Pancreas (tissue), 10 donors: ENCODE results near the gene SMOC1. TPM values are rescaled to one million over a fixed set of nuclear protein-coding genes. Genes with fewer than 3 reads are reported as not detected.

Experiments used
- ATAC-seq, 4 donors: fragments of 200-7000 bp; cut with Tn5 transposase; one replicate each; pipeline versions ENCODE4 v1.8.0 to v1.9.1; 2020; ENCODE audit warnings: mild to moderate bottlenecking in 4 of 4, moderate library complexity in 4 of 4
- DNase-seq, 6 donors: peaks; one replicate each; pipeline ENCODE4 v3.0.0-alpha.2; 2020
- FAIRE-seq: peaks from 2 replicates; lab custom pipeline; 2012; peaks lifted over from hg19 to GRCh38; lab: Jason Lieb, UNC
- H3K27ac ChIP-seq, 4 donors: fragments of 200-600 bp; sonication (generic); 1 replicate in 3 of 4; 2 replicates in 1 of 4; pipeline versions ENCODE4 v1.5.0 to v1.8.0; 2020
- H3K27me3 ChIP-seq, 4 donors: fragments of 200-600 bp; one replicate each; pipeline ENCODE4 v1.8.0; 2021
- H3K36me3 ChIP-seq, 3 donors: fragments of 200-600 bp; sonication (generic) in 1 of 3; one replicate each; pipeline versions ENCODE4 v1.5.0 to v1.8.0; 2020 to 2021
- H3K4me1 ChIP-seq, 3 donors: fragments of 200-600 bp; one replicate each; pipeline ENCODE4 v1.8.0; 2021
- H3K4me3 ChIP-seq, 4 donors: fragments of 200-600 bp; sonication (generic) in 2 of 4; one replicate each; pipeline versions ENCODE4 v1.5.0 to v1.8.0; 2020 to 2021
- H3K9me3 ChIP-seq, 4 donors: fragments of 200-600 bp; one replicate each; pipeline ENCODE4 v1.8.0; 2021
- WGBS, 2 donors: extraction: QIAGEN DNeasy Blood & Tissue Kit; methylation state at CpG; one replicate each; pipeline ENCODE4 v1.1.7; 2013; 5-methylcytosine and 5-hydroxymethylcytosine counted together
- intact Hi-C, 3 donors: fragments of 100-400 bp; cut with DNase I; formaldehyde crosslinking; loops; one replicate each; pipeline versions ENCODE4 v1.11.1 to v1.14.2; 2022
- polyA plus RNA-seq, 2 donors: library from polyadenylated mRNA; stranded (reverse); fragments of 200-250 nt; gene quantifications; one replicate each; pipeline ENCODE4 v1.2.3, GENCODE V29; 2013
- total RNA-seq, 6 donors: library from RNA; stranded (reverse); fragmentation: NEBNext Ultra II Directional in 4 of 6; extraction: Animal tissue kit (Norgen Biotek cat#: 25700) in 4 of 6; gene quantifications; one replicate each; pipeline versions ENCODE4 v1.2.1 to v1.2.4, GENCODE V29; 2021 to 2023
- TF ChIP-seq, protein P1 (sequence below), 4 donors: fragments of 200-600 bp; sonication (generic) in 3 of 4; IDR thresholded peaks; one replicate each; pipeline versions ENCODE4 v1.5.0 to v1.8.0; 2021; ENCODE audit warnings: antibody characterized with exemption in 4 of 4
- donor health status: healthy with polysubstance abuse.
- donor health status: DM: no; HTN: no; CAD: no; lungs with moderate emphysema.
- donor health status: DM: no; HTN: no; CAD: no.
- donor health status: control.
- donor health status: control.
- donor health status: Bipolar disorder and iron deficiency.
- donor health status: DM: yes; HTN: yes; CAD: no.
- donor health status: DM: no; HTN: no; CAD: no.
- donor health status: DM: no; HTN: no; CAD: no.
- donor health status: DM: yes; HTN: yes; CAD: no.

Gene SMOC1
- total and polyA plus RNA-seq, 8 donors: 2.2 to 55.7 (median 6.3) TPM

DNA sequence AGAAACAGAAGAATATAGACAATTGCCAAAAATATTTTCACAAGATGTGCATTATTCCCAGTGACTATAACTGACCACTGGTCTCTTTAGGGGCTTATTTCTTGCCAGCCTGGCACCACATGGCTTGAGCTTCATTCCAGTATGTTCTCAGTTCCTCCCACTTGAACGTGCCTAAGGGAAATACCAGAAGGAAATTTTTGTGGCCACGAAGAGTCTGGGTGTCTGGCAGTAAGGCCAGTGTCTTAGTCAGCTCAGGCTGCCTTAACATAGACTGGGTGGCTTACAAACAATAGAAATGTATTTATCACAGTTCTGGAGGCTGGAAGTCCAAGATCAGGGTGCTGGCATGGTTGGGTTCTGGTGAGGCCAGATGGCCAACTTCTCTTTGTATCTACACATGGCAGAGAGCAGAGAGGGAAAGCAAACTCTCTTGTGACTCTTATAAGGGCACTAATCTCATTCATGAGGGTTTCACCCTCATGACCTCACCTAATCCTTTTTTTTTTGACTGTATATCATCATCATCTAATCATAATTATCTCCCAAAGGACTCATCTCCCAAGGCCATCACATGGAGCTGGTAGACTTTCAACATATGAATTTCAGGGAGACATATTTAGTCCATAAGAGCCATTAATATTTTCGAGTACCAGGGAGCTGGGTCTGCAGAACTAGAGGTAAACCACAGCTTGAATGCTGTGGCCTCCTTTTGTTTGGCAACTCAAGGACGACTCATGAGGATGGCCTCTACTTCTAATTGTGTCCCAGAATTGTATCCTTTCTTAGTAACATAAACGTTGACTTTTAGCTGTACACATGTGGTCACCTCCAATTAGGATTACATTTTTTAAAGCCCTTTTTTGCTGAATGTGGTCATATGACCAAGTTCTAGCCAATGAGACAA lies 5.1 kb upstream of the SMOC1 start:
- FAIRE-seq (no peak), DNase-seq (no peak), ATAC-seq (no peak)
- H3K4me1 ChIP-seq: peaks cover 0 to 12% (median 0%) of the 10 kb centered on the region in 3 donors
- no peaks in the 10 kb centered on the region for H3K36me3 ChIP-seq
- 62 to 85% methylated on average over 5 of the region's 5 CpGs for WGBS, 2 donors
- H3K27me3 ChIP-seq: no peaks in the 10 kb centered on the region
- intact Hi-C loops: loop anchor here in 1 of 3 donors (10.0 kb wide), 1 partner anchor 151 kb away; no protein-coding TSS in a partner anchor
- H3K27ac ChIP-seq: no peak overlapping the region
- TF ChIP-seq, protein P1, sequence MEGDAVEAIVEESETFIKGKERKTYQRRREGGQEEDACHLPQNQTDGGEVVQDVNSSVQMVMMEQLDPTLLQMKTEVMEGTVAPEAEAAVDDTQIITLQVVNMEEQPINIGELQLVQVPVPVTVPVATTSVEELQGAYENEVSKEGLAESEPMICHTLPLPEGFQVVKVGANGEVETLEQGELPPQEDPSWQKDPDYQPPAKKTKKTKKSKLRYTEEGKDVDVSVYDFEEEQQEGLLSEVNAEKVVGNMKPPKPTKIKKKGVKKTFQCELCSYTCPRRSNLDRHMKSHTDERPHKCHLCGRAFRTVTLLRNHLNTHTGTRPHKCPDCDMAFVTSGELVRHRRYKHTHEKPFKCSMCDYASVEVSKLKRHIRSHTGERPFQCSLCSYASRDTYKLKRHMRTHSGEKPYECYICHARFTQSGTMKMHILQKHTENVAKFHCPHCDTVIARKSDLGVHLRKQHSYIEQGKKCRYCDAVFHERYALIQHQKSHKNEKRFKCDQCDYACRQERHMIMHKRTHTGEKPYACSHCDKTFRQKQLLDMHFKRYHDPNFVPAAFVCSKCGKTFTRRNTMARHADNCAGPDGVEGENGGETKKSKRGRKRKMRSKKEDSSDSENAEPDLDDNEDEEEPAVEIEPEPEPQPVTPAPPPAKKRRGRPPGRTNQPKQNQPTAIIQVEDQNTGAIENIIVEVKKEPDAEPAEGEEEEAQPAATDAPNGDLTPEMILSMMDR (IDR thresholded peaks at IDR 0.05): no peak
- no peak overlapping the region for H3K4me3 ChIP-seq
- H3K9me3 ChIP-seq: no peaks in the 10 kb centered on the region

- H3K36me3 ChIP-seq: no peaks in the 10 kb centered on the region
- ATAC-seq (no peak), DNase-seq (no peak), FAIRE-seq (no peak)
- H3K4me1 ChIP-seq: peaks cover 0 to 14% (median 0%) of the 10 kb centered on the region in 3 donors
- H3K27me3 ChIP-seq: no peaks in the 10 kb centered on the region
- intact Hi-C loops: loop anchor here in 2 of 3 donors (5.0 to 10.0 kb wide), 2 partner anchors 136 to 148 kb away; no protein-coding TSS in a partner anchor
- TF ChIP-seq, protein P1 (IDR thresholded peaks at IDR 0.05): no peak
- H3K9me3 ChIP-seq: no peaks in the 10 kb centered on the region
- 42 to 47% methylated on average over 2 of the region's 2 CpGs for WGBS, 2 donors
- no peak overlapping the region for H3K4me3 ChIP-seq
- peak overlapping the region in 2 of 4 donors; percentile 51 to 53 for H3K27ac ChIP-seq
These were observed 2.9 kb upstream of the SMOC1 start for GRCh38 chr14:69876221-69876847.

GRCh38 chr14:69876848-69877306 lies 2.3 kb upstream of the SMOC1 start:
- ATAC-seq (peak; percentile 55 to 70 (median 66)), FAIRE-seq (no peak), DNase-seq (peak in 3 of 6 donors; percentile 33 to 62 (median 35))
- 18 to 20% methylated on average over 3 of the region's 3 CpGs for WGBS, 2 donors
- Histone ChIP-seq H3K4me3 (no peak overlapping the region), H3K36me3 (no peaks in the 10 kb centered on the region), H3K27ac (peak overlapping the region in 2 of 4 donors; percentile 51 to 53), H3K9me3 (no peaks in the 10 kb centered on the region), H3K27me3 (no peaks in the 10 kb centered on the region), H3K4me1 (peaks cover 0 to 14% (median 0%) of the 10 kb centered on the region in 3 donors)
- intact Hi-C loops: loop anchor here in 2 of 3 donors (5.0 to 10.0 kb wide), 2 partner anchors 135 to 148 kb away; no protein-coding TSS in a partner anchor
- TF ChIP-seq, protein P1 (IDR thresholded peaks at IDR 0.05): no peak

DNA sequence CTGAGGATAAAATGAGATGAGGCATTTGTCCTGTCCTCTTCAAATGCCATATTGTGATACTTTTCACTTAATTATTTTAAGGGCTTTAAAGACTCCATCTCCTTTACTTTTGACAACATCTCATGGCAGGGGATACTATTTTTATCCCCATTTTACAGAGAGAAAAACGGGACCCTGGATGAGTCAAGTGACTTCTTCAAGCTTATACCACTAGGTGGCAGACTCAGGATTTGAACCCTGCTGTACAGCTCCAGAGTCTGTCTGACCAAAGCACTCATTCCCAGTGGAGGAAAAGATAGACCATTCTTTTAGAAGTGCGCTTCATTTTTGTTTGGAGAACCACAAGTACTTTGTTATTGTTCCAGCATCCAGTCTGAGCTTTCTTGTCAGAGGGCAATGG lies 1.7 kb upstream of the SMOC1 start:
- ATAC-seq (peak in 3 of 4 donors; percentile 38 to 54 (median 48)), DNase-seq (no peak), FAIRE-seq (no peak)
- H3K9me3 ChIP-seq: no peaks in the 10 kb centered on the region
- peaks cover 0 to 14% (median 0%) of the 10 kb centered on the region in 3 donors for H3K4me1 ChIP-seq
- no peak overlapping the region for H3K4me3 ChIP-seq
- TF ChIP-seq, protein P1 (IDR thresholded peaks at IDR 0.05): peak; percentile 14 to 36 (median 32)
- intact Hi-C loops: loop anchor here in 2 of 3 donors (5.0 to 10.0 kb wide), 2 partner anchors 135 to 147 kb away; no protein-coding TSS in a partner anchor
- 36 to 48% methylated on average over 2 of the region's 2 CpGs for WGBS, 2 donors
- no peaks in the 10 kb centered on the region for H3K27me3 ChIP-seq
- peak overlapping the region in 2 of 4 donors; percentile 51 to 53 for H3K27ac ChIP-seq
- no peaks in the 10 kb centered on the region for H3K36me3 ChIP-seq
